Measurements from ENCODE around the gene FLT4. TPM values are rescaled to one million over a fixed set of nuclear protein-coding genes. Genes with fewer than 3 reads are reported as not detected.
"Not testable (repeated sequence)": the region's sequence is repeated elsewhere in the genome, so short reads cannot be mapped to it uniquely, and the experiment has no call there.

FLT4 gene
- polyA plus RNA-seq, 2 donors = 2.8 to 4.0 TPM

GRCh38 chr5:180686799-180687198 is 37.4 kb upstream of the FLT4 start:
- not testable (repeated sequence) for H3K27ac ChIP-seq (ENCODE audit: low read depth in 2 of 2, low read length in 1 of 2); H3K36me3 ChIP-seq (ENCODE audit: control insufficient read depth in 2 of 2, insufficient read depth in 2 of 2, low read length in 1 of 2); H3K4me3 ChIP-seq (ENCODE audit: low read depth in 1 of 2, low read length in 2 of 2); H3K27me3 ChIP-seq (ENCODE audit: control insufficient read depth in 1 of 2, insufficient read depth in 2 of 2, low read length in 2 of 2); H3K4me1 ChIP-seq (ENCODE audit: control insufficient read depth in 2 of 2, insufficient read depth in 2 of 2, low read length in 1 of 2); H3K9me3 ChIP-seq (ENCODE audit: control insufficient read depth in 2 of 2, insufficient read depth in 1 of 2, low read depth in 1 of 2, low read length in 1 of 2)
- 59 to 72% methylated on average over 12 of the region's 12 CpGs for WGBS, 2 donors

DNA sequence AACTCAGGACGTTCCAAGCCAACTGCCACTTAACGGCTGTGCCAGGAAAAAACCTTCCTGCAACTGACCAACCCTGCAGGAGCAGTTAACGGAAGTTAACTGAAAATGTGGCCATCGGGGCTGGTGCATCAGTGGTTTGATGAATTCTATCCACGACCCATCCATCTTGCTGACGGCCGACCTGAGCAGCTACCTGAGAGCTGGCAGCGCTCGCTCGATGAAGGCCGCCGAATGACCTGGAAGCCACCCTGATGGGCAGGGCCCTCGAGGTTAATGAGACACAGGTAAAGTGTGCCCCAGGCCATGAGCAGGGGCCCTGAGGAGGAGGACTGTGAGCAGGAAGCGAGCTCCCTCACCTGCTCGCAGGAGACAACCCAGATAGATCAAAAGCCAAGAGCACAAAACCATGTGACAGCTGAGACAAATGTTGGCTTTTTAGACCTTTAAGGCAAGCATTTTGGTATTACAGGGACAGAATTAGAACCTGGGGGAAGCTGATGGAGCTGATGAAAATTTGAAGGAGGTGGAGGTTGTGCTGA is 35.3 kb upstream of the FLT4 start:
- H3K4me1 ChIP-seq (ENCODE audit: control insufficient read depth in 2 of 2, insufficient read depth in 2 of 2, low read length in 1 of 2) = no peaks in the 10 kb centered on the region
- 68 to 71% methylated on average over 15 of the region's 15 CpGs for WGBS, 2 donors
- no peaks in the 10 kb centered on the region for H3K36me3 ChIP-seq (ENCODE audit: control insufficient read depth in 2 of 2, insufficient read depth in 2 of 2, low read length in 1 of 2)
- H3K27me3 ChIP-seq (ENCODE audit: control insufficient read depth in 1 of 2, insufficient read depth in 2 of 2, low read length in 2 of 2) = peaks cover 0 to 3% of the 10 kb centered on the region in 2 donors
- H3K9me3 ChIP-seq (ENCODE audit: control insufficient read depth in 2 of 2, insufficient read depth in 1 of 2, low read depth in 1 of 2, low read length in 1 of 2) = no peaks in the 10 kb centered on the region
- H3K27ac ChIP-seq (ENCODE audit: low read depth in 2 of 2, low read length in 1 of 2) = no peak overlapping the region
- H3K4me3 ChIP-seq (ENCODE audit: low read depth in 1 of 2, low read length in 2 of 2) = no peak overlapping the region

GRCh38 chr5:180683220-180683922 is 34.0 kb upstream of the FLT4 start:
- peaks cover 0 to 3% of the 10 kb centered on the region in 2 donors for H3K27me3 ChIP-seq (ENCODE audit: control insufficient read depth in 1 of 2, insufficient read depth in 2 of 2, low read length in 2 of 2)
- no peaks in the 10 kb centered on the region for H3K9me3 ChIP-seq (ENCODE audit: control insufficient read depth in 2 of 2, insufficient read depth in 1 of 2, low read depth in 1 of 2, low read length in 1 of 2)
- H3K4me3 ChIP-seq (ENCODE audit: low read depth in 1 of 2, low read length in 2 of 2) = no peak overlapping the region
- H3K27ac ChIP-seq (ENCODE audit: low read depth in 2 of 2, low read length in 1 of 2) = no peak overlapping the region
- WGBS, 2 donors = 70 to 81% methylated on average over 6 of the region's 6 CpGs
- H3K36me3 ChIP-seq (ENCODE audit: control insufficient read depth in 2 of 2, insufficient read depth in 2 of 2, low read length in 1 of 2) = no peaks in the 10 kb centered on the region
- H3K4me1 ChIP-seq (ENCODE audit: control insufficient read depth in 2 of 2, insufficient read depth in 2 of 2, low read length in 1 of 2) = no peaks in the 10 kb centered on the region

- Histone ChIP-seq H3K9me3 (ENCODE audit: control insufficient read depth in 2 of 2, insufficient read depth in 1 of 2, low read depth in 1 of 2, low read length in 1 of 2) (no peaks in the 10 kb centered on the region), H3K4me1 (ENCODE audit: control insufficient read depth in 2 of 2, insufficient read depth in 2 of 2, low read length in 1 of 2) (no peaks in the 10 kb centered on the region), H3K36me3 (ENCODE audit: control insufficient read depth in 2 of 2, insufficient read depth in 2 of 2, low read length in 1 of 2) (no peaks in the 10 kb centered on the region), H3K4me3 (ENCODE audit: low read depth in 1 of 2, low read length in 2 of 2) (no peak overlapping the region), H3K27me3 (ENCODE audit: control insufficient read depth in 1 of 2, insufficient read depth in 2 of 2, low read length in 2 of 2) (peaks cover 0 to 3% of the 10 kb centered on the region in 2 donors), H3K27ac (ENCODE audit: low read depth in 2 of 2, low read length in 1 of 2) (no peak overlapping the region)
- 70 to 74% methylated on average over 8 of the region's 8 CpGs for WGBS, 2 donors
Measured at GRCh38 chr5:180682560-180682959, 33.2 kb upstream of the FLT4 start.

DNA sequence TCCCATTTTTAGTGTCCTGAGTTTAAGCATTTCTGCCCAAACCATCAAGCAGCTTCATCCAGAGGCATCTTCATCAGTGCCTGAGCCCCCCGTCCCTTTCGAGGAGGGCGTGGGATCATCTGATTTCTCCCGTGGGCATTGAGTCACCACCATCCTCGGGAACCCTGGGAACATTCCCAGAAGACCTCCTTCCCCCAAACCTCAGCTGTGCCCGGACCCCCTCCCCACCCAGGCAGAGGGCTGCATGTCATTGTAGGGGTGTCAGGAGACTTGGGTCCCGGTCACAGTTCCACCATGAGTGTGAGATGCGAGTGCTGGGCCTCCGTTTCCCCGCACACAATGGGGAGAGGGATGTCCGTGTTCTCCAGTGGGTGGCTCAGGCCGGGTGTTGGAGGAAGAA is 32.6 kb upstream of the FLT4 start:
- not testable (repeated sequence) for H3K27ac ChIP-seq (ENCODE audit: low read depth in 2 of 2, low read length in 1 of 2); H3K9me3 ChIP-seq (ENCODE audit: control insufficient read depth in 2 of 2, insufficient read depth in 1 of 2, low read depth in 1 of 2, low read length in 1 of 2); H3K4me1 ChIP-seq (ENCODE audit: control insufficient read depth in 2 of 2, insufficient read depth in 2 of 2, low read length in 1 of 2); H3K36me3 ChIP-seq (ENCODE audit: control insufficient read depth in 2 of 2, insufficient read depth in 2 of 2, low read length in 1 of 2); H3K27me3 ChIP-seq (ENCODE audit: control insufficient read depth in 1 of 2, insufficient read depth in 2 of 2, low read length in 2 of 2); H3K4me3 ChIP-seq (ENCODE audit: low read depth in 1 of 2, low read length in 2 of 2)
- 86 to 87% methylated on average over 12 of the region's 12 CpGs for WGBS, 2 donors

DNA sequence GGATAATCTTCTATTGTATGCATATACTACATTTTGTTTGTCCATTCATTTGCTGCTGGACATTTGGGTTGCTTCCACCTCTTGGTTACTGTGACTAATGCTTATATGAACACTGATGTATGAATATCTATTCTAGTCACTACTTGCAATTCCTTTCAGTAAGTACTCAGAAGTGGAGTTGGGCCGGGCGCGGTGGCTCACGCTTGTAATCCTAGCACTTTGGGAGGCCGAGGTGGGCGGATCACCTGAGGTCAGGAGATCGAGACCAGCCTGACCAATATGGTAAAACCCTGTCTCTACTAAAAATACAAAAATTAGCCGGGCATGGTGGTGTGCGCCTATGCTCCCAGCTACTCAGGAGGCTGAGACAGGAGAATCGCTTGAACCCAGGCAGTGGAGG is 28.9 kb upstream of the FLT4 start:
- H3K36me3 ChIP-seq (ENCODE audit: control insufficient read depth in 2 of 2, insufficient read depth in 2 of 2, low read length in 1 of 2); H3K9me3 ChIP-seq (ENCODE audit: control insufficient read depth in 2 of 2, insufficient read depth in 1 of 2, low read depth in 1 of 2, low read length in 1 of 2); H3K4me3 ChIP-seq (ENCODE audit: low read depth in 1 of 2, low read length in 2 of 2); H3K27ac ChIP-seq (ENCODE audit: low read depth in 2 of 2, low read length in 1 of 2); H3K27me3 ChIP-seq (ENCODE audit: control insufficient read depth in 1 of 2, insufficient read depth in 2 of 2, low read length in 2 of 2); H3K4me1 ChIP-seq (ENCODE audit: control insufficient read depth in 2 of 2, insufficient read depth in 2 of 2, low read length in 1 of 2): not testable (repeated sequence)
- 87 to 88% methylated on average over 10 of the region's 10 CpGs for WGBS, 2 donors

GRCh38 chr5:180675036-180675635 is 25.7 kb upstream of the FLT4 start:
- peaks cover 0 to 10% of the 10 kb centered on the region in 2 donors for H3K27me3 ChIP-seq (ENCODE audit: control insufficient read depth in 1 of 2, insufficient read depth in 2 of 2, low read length in 2 of 2)
- no peak overlapping the region for H3K4me3 ChIP-seq (ENCODE audit: low read depth in 1 of 2, low read length in 2 of 2)
- WGBS, 2 donors = 88 to 93% methylated on average over 14 of the region's 14 CpGs
- no peak overlapping the region for H3K27ac ChIP-seq (ENCODE audit: low read depth in 2 of 2, low read length in 1 of 2)
- peaks cover 2 to 4% of the 10 kb centered on the region in 2 donors for H3K4me1 ChIP-seq (ENCODE audit: control insufficient read depth in 2 of 2, insufficient read depth in 2 of 2, low read length in 1 of 2)
- H3K9me3 ChIP-seq (ENCODE audit: control insufficient read depth in 2 of 2, insufficient read depth in 1 of 2, low read depth in 1 of 2, low read length in 1 of 2) = no peaks in the 10 kb centered on the region
- H3K36me3 ChIP-seq (ENCODE audit: control insufficient read depth in 2 of 2, insufficient read depth in 2 of 2, low read length in 1 of 2) = no peaks in the 10 kb centered on the region

DNA sequence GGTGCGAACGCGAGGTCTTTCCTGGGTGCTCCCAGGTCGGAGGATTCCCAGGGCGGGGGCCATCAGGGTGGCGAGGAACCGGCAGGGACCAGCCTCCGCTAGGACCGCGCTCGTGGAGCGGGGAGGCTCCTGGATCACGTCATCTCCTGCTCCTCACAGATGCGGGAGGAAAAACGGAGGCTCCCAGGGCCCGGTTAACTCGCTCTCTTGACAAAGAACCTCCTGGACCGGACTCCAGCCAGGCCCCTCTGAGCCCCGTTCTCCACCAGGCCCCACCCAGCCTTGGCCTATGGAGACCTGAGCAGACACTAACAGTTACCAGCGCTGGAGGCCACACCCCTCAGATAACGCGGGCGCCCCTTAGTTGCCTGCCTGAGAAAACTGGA is 24.7 kb upstream of the FLT4 start:
- not testable (repeated sequence) for H3K36me3 ChIP-seq (ENCODE audit: control insufficient read depth in 2 of 2, insufficient read depth in 2 of 2, low read length in 1 of 2); H3K4me3 ChIP-seq (ENCODE audit: low read depth in 1 of 2, low read length in 2 of 2); H3K27me3 ChIP-seq (ENCODE audit: control insufficient read depth in 1 of 2, insufficient read depth in 2 of 2, low read length in 2 of 2); H3K4me1 ChIP-seq (ENCODE audit: control insufficient read depth in 2 of 2, insufficient read depth in 2 of 2, low read length in 1 of 2); H3K27ac ChIP-seq (ENCODE audit: low read depth in 2 of 2, low read length in 1 of 2); H3K9me3 ChIP-seq (ENCODE audit: control insufficient read depth in 2 of 2, insufficient read depth in 1 of 2, low read depth in 1 of 2, low read length in 1 of 2)
- 3% methylated on average over 17 to 23 of the region's 23 CpGs for WGBS, 2 donors

GRCh38 chr5:180673371-180674089 is 24.1 kb upstream of the FLT4 start:
- H3K27ac ChIP-seq (ENCODE audit: low read depth in 2 of 2, low read length in 1 of 2) = no peak overlapping the region
- H3K27me3 ChIP-seq (ENCODE audit: control insufficient read depth in 1 of 2, insufficient read depth in 2 of 2, low read length in 2 of 2) = peaks cover 0 to 10% of the 10 kb centered on the region in 2 donors
- H3K36me3 ChIP-seq (ENCODE audit: control insufficient read depth in 2 of 2, insufficient read depth in 2 of 2, low read length in 1 of 2) = no peaks in the 10 kb centered on the region
- H3K9me3 ChIP-seq (ENCODE audit: control insufficient read depth in 2 of 2, insufficient read depth in 1 of 2, low read depth in 1 of 2, low read length in 1 of 2) = no peaks in the 10 kb centered on the region
- H3K4me1 ChIP-seq (ENCODE audit: control insufficient read depth in 2 of 2, insufficient read depth in 2 of 2, low read length in 1 of 2) = peaks cover 2 to 4% of the 10 kb centered on the region in 2 donors
- H3K4me3 ChIP-seq (ENCODE audit: low read depth in 1 of 2, low read length in 2 of 2) = no peak overlapping the region
- 10% methylated on average over 56 to 64 of the region's 64 CpGs for WGBS, 2 donors

Measured in esophagus (tissue), 2 donors.